CD14-positive monocyte (primary cell): Measurements from ENCODE around the gene ZNF555. TPM values are rescaled to one million over a fixed set of nuclear protein-coding genes. Genes with fewer than 3 reads are reported as not detected.

Experiments
- DNase-seq, 3 donors: peaks; one replicate each; pipeline ENCODE4 v3.0.0-alpha.2; 2011 to 2022
- H2AFZ ChIP-seq: 2 replicates; pipeline ENCODE4 v1.6.0; 2012; ENCODE audit warnings: mild to moderate bottlenecking, low read depth, low read length, inconsistent platforms; ENCODE audit not compliant: insufficient read depth, poor library complexity, severe bottlenecking
- H3K27ac ChIP-seq, 2 donors: 1 replicate in 1 of 2; 2 replicates in 1 of 2; pipeline ENCODE4 v1.5.1; 2012 to 2013; ENCODE audit warnings: low read length in 2 of 2, control low read depth in 1 of 2, inconsistent platforms in 1 of 2, low read depth in 1 of 2, mild to moderate bottlenecking in 1 of 2
- H3K27me3 ChIP-seq, 2 donors: one replicate each; pipeline versions ENCODE4 v1.6.0 to v1.6.1; 2011 to 2013; ENCODE audit warnings: low read length in 2 of 2; ENCODE audit not compliant: control insufficient read depth in 2 of 2, insufficient read depth in 2 of 2
- H3K36me3 ChIP-seq, 2 donors: replicated peaks in 1 of 2; 1 replicate in 1 of 2; 2 replicates in 1 of 2; pipeline versions ENCODE4 v1.5.1 to v1.6.1; 2012 to 2013; ENCODE audit warnings: low read length in 2 of 2, control low read depth in 1 of 2, inconsistent platforms in 1 of 2, mild to moderate bottlenecking in 1 of 2; ENCODE audit not compliant: insufficient read depth in 2 of 2, control insufficient read depth in 1 of 2
- H3K4me1 ChIP-seq, 2 donors: 1 replicate in 1 of 2; 2 replicates in 1 of 2; pipeline versions ENCODE4 v1.5.1 to v1.6.1; 2012 to 2013; ENCODE audit warnings: low read length in 2 of 2, control low read depth in 1 of 2, inconsistent platforms in 1 of 2, mild to moderate bottlenecking in 1 of 2, moderate library complexity in 1 of 2; ENCODE audit not compliant: insufficient read depth in 2 of 2, control insufficient read depth in 1 of 2
- H3K4me2 ChIP-seq: replicated peaks from 2 replicates; pipeline ENCODE3; 2012; ENCODE audit warnings: low read length, moderate library complexity, mild to moderate bottlenecking; ENCODE audit not compliant: poor library complexity, severe bottlenecking; ENCODE audit errors: extremely low read depth
- H3K4me3 ChIP-seq, 3 experiments: fragments of 200-600 bp in 1 of 3; sonication (generic) in 1 of 3; replicated peaks in 1 of 3; 1 replicate in 2 of 3; 2 replicates in 1 of 3; pipeline ENCODE4 v1.5.1; 2011 to 2013; ENCODE audit warnings: low read length in 3 of 3, mild to moderate bottlenecking in 3 of 3, control low read depth in 2 of 3, low read depth in 2 of 3, inconsistent platforms in 1 of 3, moderate library complexity in 1 of 3
- H3K79me2 ChIP-seq: 2 replicates; pipeline ENCODE4 v1.6.0; 2012; ENCODE audit warnings: mild to moderate bottlenecking, control low read depth, inconsistent platforms, low read length, moderate library complexity; ENCODE audit not compliant: insufficient read depth
- H3K9ac ChIP-seq: 2 replicates; pipeline ENCODE4 v1.6.0; 2017; ENCODE audit warnings: low read length, mild to moderate bottlenecking; ENCODE audit not compliant: insufficient read depth, poor library complexity, severe bottlenecking
- H3K9me3 ChIP-seq, 2 donors: replicated peaks in 1 of 2; 1 replicate in 1 of 2; 2 replicates in 1 of 2; pipeline versions ENCODE4 v1.5.1 to v1.6.1; 2012 to 2013; ENCODE audit warnings: low read length in 2 of 2, control low read depth in 1 of 2; ENCODE audit not compliant: control insufficient read depth in 1 of 2, insufficient read depth in 1 of 2
- H4K20me1 ChIP-seq: 2 replicates; pipeline ENCODE4 v1.6.0; 2012; ENCODE audit warnings: mild to moderate bottlenecking, low read length, control low read depth, moderate library complexity; ENCODE audit not compliant: insufficient read depth
- H3K27ac Mint-ChIP-seq, 7 donors: one replicate each; pipeline ENCODE4 v1.8.0; 2020; ENCODE audit warnings: mild to moderate bottlenecking in 7 of 7, mixed read lengths in 7 of 7, moderate library complexity in 6 of 7, inconsistent platforms in 2 of 7
- H3K27me3 Mint-ChIP-seq, 3 donors: one replicate each; pipeline ENCODE4 v1.8.0; 2021 to 2022; ENCODE audit warnings: low read depth in 3 of 3, mild to moderate bottlenecking in 3 of 3, mixed read lengths in 3 of 3, moderate library complexity in 3 of 3, inconsistent platforms in 1 of 3
- H3K36me3 Mint-ChIP-seq, 2 donors: one replicate each; pipeline ENCODE4 v1.8.0; 2020; ENCODE audit warnings: mixed read lengths in 2 of 2, inconsistent platforms in 1 of 2, mild to moderate bottlenecking in 1 of 2
- H3K4me1 Mint-ChIP-seq: one replicate; pipeline ENCODE4 v1.8.0; 2020; ENCODE audit warnings: mild to moderate bottlenecking, mixed read lengths
- H3K4me3 Mint-ChIP-seq, 2 donors: one replicate each; pipeline ENCODE4 v1.8.0; 2020; ENCODE audit warnings: mild to moderate bottlenecking in 2 of 2, mixed read lengths in 2 of 2, moderate library complexity in 1 of 2
- H3K9me3 Mint-ChIP-seq, 7 donors: one replicate each; pipeline ENCODE4 v1.8.0; 2020 to 2022; ENCODE audit warnings: mixed read lengths in 7 of 7, mild to moderate bottlenecking in 6 of 7, moderate library complexity in 6 of 7, inconsistent platforms in 2 of 7
- CTCF ChIP-seq: fragments of 200-600 bp; IDR thresholded peaks from one replicate; pipeline ENCODE4 v1.8.0; 2022; ENCODE audit warnings: antibody characterized with exemption, mild to moderate bottlenecking
- WGBS: methylation state at CpG from one replicate; pipeline ENCODE4 v1.1.5; 2013; ENCODE audit warnings: missing lambda C conversion rate; ENCODE audit not compliant: insufficient coverage; 5-methylcytosine and 5-hydroxymethylcytosine counted together
- intact Hi-C, 2 donors: fragments of 100-400 bp; cut with micrococcal nuclease; formaldehyde crosslinking; loops; one replicate each; pipeline versions ENCODE4 v1.15.0 to v1.15.1; 2023
- polyA plus RNA-seq, 3 donors: library from polyadenylated mRNA; depleted of rRNA in 1 of 3; unstranded in 2 of 3; stranded (reverse) in 1 of 3; fragments of 300-500 nt in 2 of 3; fragments of >200 nt in 1 of 3; fragmentation: Illumina TruSeq in 2 of 3; gene quantifications; 1 replicate in 2 of 3; 2 replicates in 1 of 3; pipeline ENCODE4 v1.2.3, GENCODE V29; 2012 to 2021

Gene ZNF555
- polyA plus RNA-seq, 3 donors, result 2.2 to 2.9 (median 2.6) TPM

- H3K9me3 Mint-ChIP-seq, result no peaks in the 10 kb centered on the region
- H3K36me3 ChIP-seq, result peaks cover 21 to 49% of the 10 kb centered on the region in 2 donors
- H3K79me2 ChIP-seq, result peaks cover 4% of the 10 kb centered on the region
- no peak for TF ChIP-seq CTCF
- no peaks in the 10 kb centered on the region for H3K4me1 ChIP-seq
- no peak overlapping the region for H3K4me3 Mint-ChIP-seq
- DNase-seq, result no peak
- H3K27me3 ChIP-seq, result no peaks in the 10 kb centered on the region
- H3K4me2 ChIP-seq, result no peak overlapping the region
- H2AFZ ChIP-seq, result no peak overlapping the region
- no peaks in the 10 kb centered on the region for H3K9me3 ChIP-seq
- no peaks in the 10 kb centered on the region for H4K20me1 ChIP-seq
- H3K9ac ChIP-seq, result no peak overlapping the region
- H3K27ac Mint-ChIP-seq, result no peak overlapping the region
- no peaks in the 10 kb centered on the region for H3K4me1 Mint-ChIP-seq
- H3K27me3 Mint-ChIP-seq, result no peaks in the 10 kb centered on the region
- no peak overlapping the region for H3K4me3 ChIP-seq
- H3K36me3 Mint-ChIP-seq, result peaks cover 28 to 72% of the 10 kb centered on the region in 2 donors
- no peak overlapping the region for H3K27ac ChIP-seq
- 100% methylated on average over 6 of the region's 7 CpGs for WGBS
- intact Hi-C loops, result no loop called here
These were observed 48.1 kb upstream of the ZNF555 start for GRCh38 chr19:2793126-2793525.

GRCh38 chr19:2793577-2793976 lies 47.7 kb upstream of the ZNF555 start:
- H4K20me1 ChIP-seq, result no peaks in the 10 kb centered on the region
- H2AFZ ChIP-seq, result no peak overlapping the region
- Mint-ChIP-seq H3K27me3 (no peaks in the 10 kb centered on the region), H3K4me3 (no peak overlapping the region), H3K36me3 (peaks cover 28 to 71% of the 10 kb centered on the region in 2 donors), H3K4me1 (no peaks in the 10 kb centered on the region), H3K27ac (no peak overlapping the region), H3K9me3 (no peaks in the 10 kb centered on the region)
- peaks cover 21 to 49% of the 10 kb centered on the region in 2 donors for H3K36me3 ChIP-seq
- DNase-seq, result no peak
- WGBS, result 98% methylated on average over 8 of the region's 12 CpGs
- H3K9ac ChIP-seq, result no peak overlapping the region
- H3K27me3 ChIP-seq, result no peaks in the 10 kb centered on the region
- H3K27ac ChIP-seq, result no peak overlapping the region
- peaks cover 4% of the 10 kb centered on the region for H3K79me2 ChIP-seq
- no peaks in the 10 kb centered on the region for H3K9me3 ChIP-seq
- H3K4me2 ChIP-seq, result no peak overlapping the region
- no peak overlapping the region for H3K4me3 ChIP-seq
- TF ChIP-seq CTCF, result no peak
- intact Hi-C loops, result no loop called here
- H3K4me1 ChIP-seq, result no peaks in the 10 kb centered on the region
